ENCODE measurements around the gene EVX1.

- TF ChIP-seq CTCF (IDR thresholded peaks at IDR 0.05; ENCODE audit: control extremely low read depth in 1 of 3, insufficient read depth in 1 of 3, low read depth in 1 of 3, low read length in 3 of 3) = no peak
- TF ChIP-seq JUND (IDR thresholded peaks at IDR 0.05; ENCODE audit: low read length) = no peak
- TF ChIP-seq RAD21 (IDR thresholded peaks at IDR 0.05 in 1 of 2, conservative IDR thresholded peaks at IDR 0.05 in 1 of 2; ENCODE audit: low read depth in 2 of 2, low read length in 2 of 2) = no peak
- no peak for TF ChIP-seq POLR2A (IDR thresholded peaks at IDR 0.05; ENCODE audit: control extremely low read depth in 1 of 2, low read depth in 2 of 2, low read length in 2 of 2)
- TF ChIP-seq E2F6 (IDR thresholded peaks at IDR 0.05) = no peak
- no peak for TF ChIP-seq SP1 (IDR thresholded peaks at IDR 0.05; ENCODE audit: low read depth, low read length)
- no peak for TF ChIP-seq TAF1 (IDR thresholded peaks at IDR 0.05; ENCODE audit: low read depth, low read length)
- TF ChIP-seq TBP (IDR thresholded peaks at IDR 0.05; ENCODE audit: low read depth, low read length) = no peak
- TF ChIP-seq EGR1 (IDR thresholded peaks at IDR 0.05; ENCODE audit: borderline replicate concordance, low read depth, low read length) = no peak
- no peak for TF ChIP-seq EP300 (IDR thresholded peaks at IDR 0.05; ENCODE audit: borderline replicate concordance in 1 of 2, low read depth in 2 of 2, low read length in 2 of 2)
- TF ChIP-seq ATF3 (IDR thresholded peaks at IDR 0.05; ENCODE audit: insufficient read depth, low read depth, low read length) = no peak
- no peak for TF ChIP-seq CEBPB (IDR thresholded peaks at IDR 0.05; ENCODE audit: low read depth, low read length)
Measured at GRCh38 chr7:27247452-27248426, 5.1 kb downstream of the EVX1 start.

Measured in H1 (cell line).